SK-N-SH treated with all-trans-retinoic acid at 6 μM for 48 hours (cell line): ENCODE results near the gene DNAAF2.
A peak's percentile ranks its signal among the peaks of the same experiment; 100 is the strongest.

Experiments used
- ATAC-seq: fragments of 200-7000 bp; cut with Tn5 transposase; 3 replicates; pipeline ENCODE4 v1.9.1; 2020; ENCODE audit warnings: mild to moderate bottlenecking, moderate library complexity
- ARNTL ChIP-seq: fragments of 450-650 bp; formaldehyde crosslinking; IDR thresholded peaks from 2 replicates; pipeline ENCODE4 v1.5.0; 2020; ENCODE audit warnings: low read depth, mild to moderate bottlenecking, moderate library complexity, borderline replicate concordance
- BACH2 ChIP-seq: fragments of 250-450 bp; sonication (Bioruptor Pico); IDR thresholded peaks from 2 replicates; pipeline ENCODE4 v1.9.0; 2021; ENCODE audit warnings: mild to moderate bottlenecking, borderline replicate concordance
- CSDC2 ChIP-seq: fragments of 250-450 bp; sonication (Bioruptor Pico); IDR thresholded peaks from 2 replicates; pipeline ENCODE4 v1.5.0; 2020; ENCODE audit warnings: mild to moderate bottlenecking, moderate library complexity
- ESRRG ChIP-seq: fragments of 250-450 bp; sonication (Bioruptor Pico); IDR thresholded peaks from 2 replicates; pipeline ENCODE4 v1.6.1; 2021; ENCODE audit warnings: mild to moderate bottlenecking
- GLIS3 ChIP-seq: fragments of 250-450 bp; sonication (Bioruptor Pico); IDR thresholded peaks from 2 replicates; pipeline ENCODE4 v1.5.0; 2020; ENCODE audit warnings: mild to moderate bottlenecking, moderate library complexity
- ISL1 ChIP-seq: fragments of 250-450 bp; sonication (Bioruptor Pico); IDR thresholded peaks from 2 replicates; pipeline ENCODE4 v2.1.2; 2022; ENCODE audit warnings: mild to moderate bottlenecking, moderate library complexity
- OSR1 ChIP-seq: fragments of 250-450 bp; sonication (Bioruptor Pico); IDR thresholded peaks from 2 replicates; pipeline ENCODE4 v1.8.0; 2022; ENCODE audit warnings: moderate library complexity, mild to moderate bottlenecking, inconsistent platforms
- PPARA ChIP-seq: fragments of 250-450 bp; sonication (Bioruptor Pico); IDR thresholded peaks from 2 replicates; pipeline ENCODE4 v1.5.0; 2020; ENCODE audit warnings: mild to moderate bottlenecking, borderline replicate concordance
- RARB ChIP-seq: fragments of 250-450 bp; sonication (Bioruptor Pico); IDR thresholded peaks from 2 replicates; pipeline ENCODE4 v1.8.0; 2021; ENCODE audit warnings: mild to moderate bottlenecking, moderate library complexity
- SNAI2 ChIP-seq: fragments of 250-450 bp; sonication (Bioruptor Pico); IDR thresholded peaks from 2 replicates; pipeline ENCODE4 v1.5.0; 2020; ENCODE audit warnings: mild to moderate bottlenecking, moderate library complexity
- TCF4 ChIP-seq: fragments of 250-450 bp; sonication (Bioruptor Pico); IDR thresholded peaks from 2 replicates; pipeline ENCODE4 v1.8.0; 2021; ENCODE audit warnings: mild to moderate bottlenecking, moderate library complexity, borderline replicate concordance
- TOX ChIP-seq: fragments of 250-450 bp; sonication (Bioruptor Pico); IDR thresholded peaks from 2 replicates; pipeline ENCODE4 v1.8.0; 2021; ENCODE audit warnings: mild to moderate bottlenecking, moderate library complexity, borderline replicate concordance
- ZC3H10 ChIP-seq: fragments of 250-450 bp; sonication (Bioruptor Pico); IDR thresholded peaks from 2 replicates; pipeline ENCODE4 v1.5.1; 2021; ENCODE audit warnings: mild to moderate bottlenecking, moderate library complexity
- ZFP3 ChIP-seq: fragments of 250-450 bp; sonication (Bioruptor Pico); IDR thresholded peaks from 2 replicates; pipeline ENCODE4 v1.5.0; 2020; ENCODE audit warnings: mild to moderate bottlenecking, moderate library complexity
- ZNF565 ChIP-seq: fragments of 450-650 bp; formaldehyde crosslinking; conservative IDR thresholded peaks from 2 replicates; pipeline ENCODE4 v1.5.0; 2020; ENCODE audit warnings: low read depth, mild to moderate bottlenecking, moderate library complexity
- ZNF70 ChIP-seq: fragments of 450-650 bp; formaldehyde crosslinking; IDR thresholded peaks from 2 replicates; pipeline ENCODE4 v1.5.0; 2020; ENCODE audit warnings: mild to moderate bottlenecking, moderate library complexity
- ZNF8 ChIP-seq: fragments of 450-650 bp; formaldehyde crosslinking; IDR thresholded peaks from 2 replicates; pipeline ENCODE4 v1.5.0; 2020; ENCODE audit warnings: mild to moderate bottlenecking, moderate library complexity
- TF ChIP-seq, protein P1 (sequence below): fragments of 250-450 bp; sonication (Bioruptor Pico); IDR thresholded peaks from 2 replicates; pipeline ENCODE4 v1.8.0; 2020; ENCODE audit warnings: mild to moderate bottlenecking, moderate library complexity, borderline replicate concordance
- TF ChIP-seq, protein P2 (sequence below): fragments of 250-450 bp; sonication (Bioruptor Pico); IDR thresholded peaks from 2 replicates; pipeline ENCODE4 v1.5.0; 2020; ENCODE audit warnings: mild to moderate bottlenecking, moderate library complexity
- TF ChIP-seq, protein P3 (sequence below): fragments of 250-450 bp; sonication (Bioruptor Pico); IDR thresholded peaks from 2 replicates; pipeline ENCODE4 v1.5.1; 2021; ENCODE audit warnings: mild to moderate bottlenecking, moderate library complexity
- TF ChIP-seq, protein P4 (sequence below): fragments of 250-450 bp; sonication (Bioruptor Pico); IDR thresholded peaks from 2 replicates; pipeline ENCODE4 v1.8.0; 2021; ENCODE audit warnings: low read depth, mild to moderate bottlenecking, moderate library complexity, borderline replicate concordance
- TF ChIP-seq, protein P5 (sequence below): fragments of 250-450 bp; sonication (Bioruptor Pico); IDR thresholded peaks from 2 replicates; pipeline ENCODE4 v1.5.1; 2020; ENCODE audit warnings: low read depth, mild to moderate bottlenecking, moderate library complexity

Gene DNAAF2

DNA sequence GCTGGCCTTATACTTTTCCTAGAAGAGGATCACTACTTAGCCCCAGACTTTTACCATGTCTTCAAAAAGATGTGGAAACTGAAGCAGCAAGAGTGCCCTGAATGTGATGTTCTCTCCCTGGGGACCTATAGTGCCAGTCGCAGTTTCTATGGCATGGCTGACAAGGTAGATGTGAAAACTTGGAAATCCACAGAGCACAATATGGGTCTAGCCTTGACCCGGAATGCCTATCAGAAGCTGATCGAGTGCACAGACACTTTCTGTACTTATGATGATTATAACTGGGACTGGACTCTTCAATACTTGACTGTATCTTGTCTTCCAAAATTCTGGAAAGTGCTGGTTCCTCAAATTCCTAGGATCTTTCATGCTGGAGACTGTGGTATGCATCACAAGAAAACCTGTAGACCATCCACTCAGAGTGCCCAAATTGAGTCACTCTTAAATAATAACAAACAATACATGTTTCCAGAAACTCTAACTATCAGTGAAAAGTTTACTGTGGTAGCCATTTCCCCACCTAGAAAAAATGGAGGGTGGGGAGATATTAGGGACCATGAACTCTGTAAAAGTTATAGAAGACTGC, 12.9 kb downstream of the DNAAF2 start:
- ATAC-seq, result no peak
- TF ChIP-seq SNAI2 (CRISPR knock-in tag), result no peak
- TF ChIP-seq ZNF8 (CRISPR knock-in tag), result no peak
- no peak for TF ChIP-seq CSDC2 (CRISPR knock-in tag)
- TF ChIP-seq TOX, result no peak
- TF ChIP-seq ZNF565 (CRISPR knock-in tag), result no peak
- no peak for TF ChIP-seq ZC3H10 (CRISPR knock-in tag)
- TF ChIP-seq, protein P1, sequence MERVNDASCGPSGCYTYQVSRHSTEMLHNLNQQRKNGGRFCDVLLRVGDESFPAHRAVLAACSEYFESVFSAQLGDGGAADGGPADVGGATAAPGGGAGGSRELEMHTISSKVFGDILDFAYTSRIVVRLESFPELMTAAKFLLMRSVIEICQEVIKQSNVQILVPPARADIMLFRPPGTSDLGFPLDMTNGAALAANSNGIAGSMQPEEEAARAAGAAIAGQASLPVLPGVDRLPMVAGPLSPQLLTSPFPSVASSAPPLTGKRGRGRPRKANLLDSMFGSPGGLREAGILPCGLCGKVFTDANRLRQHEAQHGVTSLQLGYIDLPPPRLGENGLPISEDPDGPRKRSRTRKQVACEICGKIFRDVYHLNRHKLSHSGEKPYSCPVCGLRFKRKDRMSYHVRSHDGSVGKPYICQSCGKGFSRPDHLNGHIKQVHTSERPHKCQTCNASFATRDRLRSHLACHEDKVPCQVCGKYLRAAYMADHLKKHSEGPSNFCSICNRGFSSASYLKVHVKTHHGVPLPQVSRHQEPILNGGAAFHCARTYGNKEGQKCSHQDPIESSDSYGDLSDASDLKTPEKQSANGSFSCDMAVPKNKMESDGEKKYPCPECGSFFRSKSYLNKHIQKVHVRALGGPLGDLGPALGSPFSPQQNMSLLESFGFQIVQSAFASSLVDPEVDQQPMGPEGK (CRISPR knock-in tag), result no peak
- TF ChIP-seq ZFP3 (CRISPR knock-in tag), result no peak
- TF ChIP-seq, protein P2, sequence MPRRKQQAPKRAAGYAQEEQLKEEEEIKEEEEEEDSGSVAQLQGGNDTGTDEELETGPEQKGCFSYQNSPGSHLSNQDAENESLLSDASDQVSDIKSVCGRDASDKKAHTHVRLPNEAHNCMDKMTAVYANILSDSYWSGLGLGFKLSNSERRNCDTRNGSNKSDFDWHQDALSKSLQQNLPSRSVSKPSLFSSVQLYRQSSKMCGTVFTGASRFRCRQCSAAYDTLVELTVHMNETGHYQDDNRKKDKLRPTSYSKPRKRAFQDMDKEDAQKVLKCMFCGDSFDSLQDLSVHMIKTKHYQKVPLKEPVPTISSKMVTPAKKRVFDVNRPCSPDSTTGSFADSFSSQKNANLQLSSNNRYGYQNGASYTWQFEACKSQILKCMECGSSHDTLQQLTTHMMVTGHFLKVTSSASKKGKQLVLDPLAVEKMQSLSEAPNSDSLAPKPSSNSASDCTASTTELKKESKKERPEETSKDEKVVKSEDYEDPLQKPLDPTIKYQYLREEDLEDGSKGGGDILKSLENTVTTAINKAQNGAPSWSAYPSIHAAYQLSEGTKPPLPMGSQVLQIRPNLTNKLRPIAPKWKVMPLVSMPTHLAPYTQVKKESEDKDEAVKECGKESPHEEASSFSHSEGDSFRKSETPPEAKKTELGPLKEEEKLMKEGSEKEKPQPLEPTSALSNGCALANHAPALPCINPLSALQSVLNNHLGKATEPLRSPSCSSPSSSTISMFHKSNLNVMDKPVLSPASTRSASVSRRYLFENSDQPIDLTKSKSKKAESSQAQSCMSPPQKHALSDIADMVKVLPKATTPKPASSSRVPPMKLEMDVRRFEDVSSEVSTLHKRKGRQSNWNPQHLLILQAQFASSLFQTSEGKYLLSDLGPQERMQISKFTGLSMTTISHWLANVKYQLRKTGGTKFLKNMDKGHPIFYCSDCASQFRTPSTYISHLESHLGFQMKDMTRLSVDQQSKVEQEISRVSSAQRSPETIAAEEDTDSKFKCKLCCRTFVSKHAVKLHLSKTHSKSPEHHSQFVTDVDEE (CRISPR knock-in tag), result no peak
- TF ChIP-seq, protein P3, sequence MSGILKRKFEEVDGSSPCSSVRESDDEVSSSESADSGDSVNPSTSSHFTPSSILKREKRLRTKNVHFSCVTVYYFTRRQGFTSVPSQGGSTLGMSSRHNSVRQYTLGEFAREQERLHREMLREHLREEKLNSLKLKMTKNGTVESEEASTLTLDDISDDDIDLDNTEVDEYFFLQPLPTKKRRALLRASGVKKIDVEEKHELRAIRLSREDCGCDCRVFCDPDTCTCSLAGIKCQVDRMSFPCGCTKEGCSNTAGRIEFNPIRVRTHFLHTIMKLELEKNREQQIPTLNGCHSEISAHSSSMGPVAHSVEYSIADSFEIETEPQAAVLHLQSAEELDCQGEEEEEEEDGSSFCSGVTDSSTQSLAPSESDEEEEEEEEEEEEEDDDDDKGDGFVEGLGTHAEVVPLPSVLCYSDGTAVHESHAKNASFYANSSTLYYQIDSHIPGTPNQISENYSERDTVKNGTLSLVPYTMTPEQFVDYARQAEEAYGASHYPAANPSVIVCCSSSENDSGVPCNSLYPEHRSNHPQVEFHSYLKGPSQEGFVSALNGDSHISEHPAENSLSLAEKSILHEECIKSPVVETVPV (CRISPR knock-in tag), result no peak
- TF ChIP-seq GLIS3 (CRISPR knock-in tag), result no peak
- no peak for TF ChIP-seq OSR1 (CRISPR knock-in tag)
- TF ChIP-seq, protein P4, sequence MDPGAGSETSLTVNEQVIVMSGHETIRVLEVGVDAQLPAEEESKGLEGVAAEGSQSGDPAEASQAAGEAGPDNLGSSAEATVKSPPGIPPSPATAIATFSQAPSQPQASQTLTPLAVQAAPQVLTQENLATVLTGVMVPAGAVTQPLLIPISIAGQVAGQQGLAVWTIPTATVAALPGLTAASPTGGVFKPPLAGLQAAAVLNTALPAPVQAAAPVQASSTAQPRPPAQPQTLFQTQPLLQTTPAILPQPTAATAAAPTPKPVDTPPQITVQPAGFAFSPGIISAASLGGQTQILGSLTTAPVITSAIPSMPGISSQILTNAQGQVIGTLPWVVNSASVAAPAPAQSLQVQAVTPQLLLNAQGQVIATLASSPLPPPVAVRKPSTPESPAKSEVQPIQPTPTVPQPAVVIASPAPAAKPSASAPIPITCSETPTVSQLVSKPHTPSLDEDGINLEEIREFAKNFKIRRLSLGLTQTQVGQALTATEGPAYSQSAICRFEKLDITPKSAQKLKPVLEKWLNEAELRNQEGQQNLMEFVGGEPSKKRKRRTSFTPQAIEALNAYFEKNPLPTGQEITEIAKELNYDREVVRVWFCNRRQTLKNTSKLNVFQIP (CRISPR knock-in tag), result no peak
- no peak for TF ChIP-seq ZNF70
- no peak for TF ChIP-seq ARNTL (CRISPR knock-in tag)
- no peak for TF ChIP-seq ESRRG
- TF ChIP-seq ISL1 (CRISPR knock-in tag), result no peak
- TF ChIP-seq RARB (CRISPR knock-in tag), result no peak
- TF ChIP-seq TCF4 (CRISPR knock-in tag), result no peak
- no peak for TF ChIP-seq BACH2

DNA sequence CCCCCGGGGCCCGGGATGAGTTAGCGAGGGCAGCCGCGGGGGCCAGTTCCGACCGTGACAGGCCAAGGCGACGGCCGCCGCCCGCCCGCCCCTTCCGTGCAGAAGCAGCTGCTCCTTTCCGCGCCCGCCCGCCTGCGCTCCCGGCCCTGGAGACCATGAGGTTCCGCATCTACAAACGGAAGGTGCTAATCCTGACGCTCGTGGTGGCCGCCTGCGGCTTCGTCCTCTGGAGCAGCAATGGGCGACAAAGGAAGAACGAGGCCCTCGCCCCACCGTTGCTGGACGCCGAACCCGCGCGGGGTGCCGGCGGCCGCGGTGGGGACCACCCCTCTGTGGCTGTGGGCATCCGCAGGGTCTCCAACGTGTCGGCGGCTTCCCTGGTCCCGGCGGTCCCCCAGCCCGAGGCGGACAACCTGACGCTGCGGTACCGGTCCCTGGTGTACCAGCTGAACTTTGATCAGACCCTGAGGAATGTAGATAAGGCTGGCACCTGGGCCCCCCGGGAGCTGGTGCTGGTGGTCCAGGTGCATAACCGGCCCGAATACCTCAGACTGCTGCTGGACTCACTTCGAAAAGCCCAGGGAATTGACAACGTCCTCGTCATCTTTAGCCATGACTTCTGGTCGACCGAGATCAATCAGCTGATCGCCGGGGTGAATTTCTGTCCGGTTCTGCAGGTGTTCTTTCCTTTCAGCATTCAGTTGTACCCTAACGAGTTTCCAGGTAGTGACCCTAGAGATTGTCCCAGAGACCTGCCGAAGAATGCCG, 13.7 kb downstream of the DNAAF2 start:
- ATAC-seq, result peak; percentile 50

More for the DNA sequence above, 13.7 kb downstream of the DNAAF2 start:
- TF ChIP-seq ZC3H10 (CRISPR knock-in tag) (no peak), GLIS3 (CRISPR knock-in tag) (no peak), ESRRG (no peak), OSR1 (CRISPR knock-in tag) (no peak), BACH2 (no peak), PPARA (CRISPR knock-in tag) (no peak), TCF4 (CRISPR knock-in tag) (no peak), ZNF8 (CRISPR knock-in tag) (no peak), CSDC2 (CRISPR knock-in tag) (no peak), ZFP3 (CRISPR knock-in tag) (no peak), ZNF565 (CRISPR knock-in tag) (no peak), ISL1 (CRISPR knock-in tag) (no peak), ZNF70 (no peak)
- TF ChIP-seq, protein P2 (CRISPR knock-in tag), result no peak
- TF ChIP-seq, protein P5, sequence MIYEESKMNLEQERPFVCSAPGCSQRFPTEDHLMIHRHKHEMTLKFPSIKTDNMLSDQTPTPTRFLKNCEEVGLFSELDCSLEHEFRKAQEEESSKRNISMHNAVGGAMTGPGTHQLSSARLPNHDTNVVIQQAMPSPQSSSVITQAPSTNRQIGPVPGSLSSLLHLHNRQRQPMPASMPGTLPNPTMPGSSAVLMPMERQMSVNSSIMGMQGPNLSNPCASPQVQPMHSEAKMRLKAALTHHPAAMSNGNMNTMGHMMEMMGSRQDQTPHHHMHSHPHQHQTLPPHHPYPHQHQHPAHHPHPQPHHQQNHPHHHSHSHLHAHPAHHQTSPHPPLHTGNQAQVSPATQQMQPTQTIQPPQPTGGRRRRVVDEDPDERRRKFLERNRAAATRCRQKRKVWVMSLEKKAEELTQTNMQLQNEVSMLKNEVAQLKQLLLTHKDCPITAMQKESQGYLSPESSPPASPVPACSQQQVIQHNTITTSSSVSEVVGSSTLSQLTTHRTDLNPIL (CRISPR knock-in tag), result no peak
